Measurements from ENCODE around the gene IMPG1.

IMPG1 gene, protein sequence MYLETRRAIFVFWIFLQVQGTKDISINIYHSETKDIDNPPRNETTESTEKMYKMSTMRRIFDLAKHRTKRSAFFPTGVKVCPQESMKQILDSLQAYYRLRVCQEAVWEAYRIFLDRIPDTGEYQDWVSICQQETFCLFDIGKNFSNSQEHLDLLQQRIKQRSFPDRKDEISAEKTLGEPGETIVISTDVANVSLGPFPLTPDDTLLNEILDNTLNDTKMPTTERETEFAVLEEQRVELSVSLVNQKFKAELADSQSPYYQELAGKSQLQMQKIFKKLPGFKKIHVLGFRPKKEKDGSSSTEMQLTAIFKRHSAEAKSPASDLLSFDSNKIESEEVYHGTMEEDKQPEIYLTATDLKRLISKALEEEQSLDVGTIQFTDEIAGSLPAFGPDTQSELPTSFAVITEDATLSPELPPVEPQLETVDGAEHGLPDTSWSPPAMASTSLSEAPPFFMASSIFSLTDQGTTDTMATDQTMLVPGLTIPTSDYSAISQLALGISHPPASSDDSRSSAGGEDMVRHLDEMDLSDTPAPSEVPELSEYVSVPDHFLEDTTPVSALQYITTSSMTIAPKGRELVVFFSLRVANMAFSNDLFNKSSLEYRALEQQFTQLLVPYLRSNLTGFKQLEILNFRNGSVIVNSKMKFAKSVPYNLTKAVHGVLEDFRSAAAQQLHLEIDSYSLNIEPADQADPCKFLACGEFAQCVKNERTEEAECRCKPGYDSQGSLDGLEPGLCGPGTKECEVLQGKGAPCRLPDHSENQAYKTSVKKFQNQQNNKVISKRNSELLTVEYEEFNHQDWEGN

DNA sequence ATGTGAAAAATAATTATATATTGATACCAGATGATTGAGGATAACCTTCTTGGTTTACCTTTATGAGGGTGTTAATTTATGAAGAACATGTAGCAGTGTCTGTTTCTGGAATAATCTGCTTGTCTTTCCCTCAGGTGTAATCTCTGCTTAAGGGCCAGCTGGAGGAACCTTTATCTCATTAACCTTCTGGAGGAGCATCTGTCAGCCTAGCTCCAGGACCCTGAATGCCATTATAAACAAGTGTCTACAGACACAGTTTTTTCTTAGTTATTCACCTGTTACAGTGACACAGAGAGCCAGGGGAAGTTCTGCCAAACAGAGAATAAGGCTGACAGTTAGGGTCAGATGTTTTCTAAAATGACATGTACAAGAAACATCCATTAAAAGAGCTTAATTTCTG lies at the start of gene IMPG1:
Gene IMPG1, minus strand, starts transcription at position 101 of the 400 bp plus-strand sequence. CDS start 174 bp downstream, outside the sequence.
- no peak for DNase-seq (ENCODE audit: low read depth)

DNA sequence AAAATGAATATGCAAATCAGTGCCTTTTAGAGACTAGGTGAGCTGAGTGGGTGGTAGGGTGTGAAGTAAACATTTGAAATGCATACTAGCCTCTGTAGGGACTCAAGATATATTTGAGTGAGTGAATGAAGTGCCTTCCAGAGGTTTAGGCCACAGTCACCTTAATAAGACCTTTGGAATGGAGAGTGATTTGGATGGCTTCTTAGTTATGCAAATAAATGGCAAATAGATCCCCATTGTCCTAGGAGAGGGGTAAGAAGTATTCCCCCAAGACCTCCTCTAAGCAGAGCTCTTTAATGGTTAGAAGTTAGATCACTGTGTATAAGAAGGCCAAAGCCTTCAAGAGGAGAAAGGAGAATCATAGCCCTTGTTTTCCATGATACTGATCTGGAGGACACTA lies 47.8 kb upstream of the IMPG1 start:
- no peak for DNase-seq (ENCODE audit: low read depth)

- DNase-seq (ENCODE audit: low read depth): no peak
Observed at GRCh38 chr6:76073281-76073680, 819 bp upstream of the IMPG1 start.

GRCh38 chr6:76057469-76057868 lies 15.0 kb downstream of the IMPG1 start:
- no peak for DNase-seq (ENCODE audit: low read depth)

DNA sequence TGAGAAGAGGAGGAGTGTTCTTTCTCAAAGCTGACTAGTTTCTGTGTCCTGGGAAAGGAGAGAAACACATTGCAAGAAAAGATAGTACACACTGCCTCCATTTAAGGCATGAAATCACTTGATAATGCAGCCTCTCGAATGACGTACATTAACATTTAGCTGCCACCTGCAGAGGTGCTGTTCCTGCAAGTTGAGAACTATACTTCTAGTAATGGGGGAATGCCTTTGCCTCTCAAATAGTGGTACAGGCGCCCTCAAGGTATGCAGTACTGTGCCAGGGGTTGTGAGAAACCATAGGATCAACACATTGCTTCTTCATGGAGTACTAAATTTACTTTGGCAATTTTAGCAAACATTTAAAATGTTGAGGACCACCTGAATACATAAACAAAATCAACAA lies 20.1 kb downstream of the IMPG1 start:
- DNase-seq (ENCODE audit: low read depth): no peak

- DNase-seq (ENCODE audit: low read depth): no peak
Observed at GRCh38 chr6:76043690-76044089, 28.8 kb downstream of the IMPG1 start.

- no peak for DNase-seq (ENCODE audit: low read depth)
Observed at GRCh38 chr6:76035713-76036112, 36.7 kb downstream of the IMPG1 start.

- no peak for DNase-seq (ENCODE audit: low read depth)
Observed at GRCh38 chr6:76026101-76026500, 46.4 kb downstream of the IMPG1 start.

- DNase-seq (ENCODE audit: low read depth): no peak
Observed at GRCh38 chr6:76014626-76015530, 57.6 kb downstream of the IMPG1 start.

GRCh38 chr6:76004202-76004601 lies 68.3 kb downstream of the IMPG1 start:
- no peak for DNase-seq (ENCODE audit: low read depth)

DNA sequence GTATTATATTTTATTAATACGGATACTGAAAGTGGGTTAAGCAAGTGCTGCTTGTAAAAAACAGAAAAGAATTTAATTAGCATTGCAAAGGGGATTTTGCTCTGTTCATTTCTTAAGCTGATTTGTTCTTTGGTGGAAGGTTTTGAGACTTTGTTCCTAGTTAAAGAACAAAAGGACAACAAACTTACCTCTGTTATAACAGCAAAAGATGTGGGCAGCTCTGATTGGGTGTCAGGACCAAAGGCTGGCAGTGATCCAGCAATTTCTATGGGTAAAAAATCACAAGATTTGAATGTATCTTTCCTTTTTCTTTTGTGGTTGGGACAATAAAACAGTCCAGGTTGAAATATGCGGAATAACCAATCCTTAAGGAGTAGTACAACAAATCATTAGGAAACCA lies 68.8 kb downstream of the IMPG1 start:
- DNase-seq (ENCODE audit: low read depth): no peak

- no peak for DNase-seq (ENCODE audit: low read depth)
Observed at GRCh38 chr6:76003113-76003512, 69.3 kb downstream of the IMPG1 start.

DNA sequence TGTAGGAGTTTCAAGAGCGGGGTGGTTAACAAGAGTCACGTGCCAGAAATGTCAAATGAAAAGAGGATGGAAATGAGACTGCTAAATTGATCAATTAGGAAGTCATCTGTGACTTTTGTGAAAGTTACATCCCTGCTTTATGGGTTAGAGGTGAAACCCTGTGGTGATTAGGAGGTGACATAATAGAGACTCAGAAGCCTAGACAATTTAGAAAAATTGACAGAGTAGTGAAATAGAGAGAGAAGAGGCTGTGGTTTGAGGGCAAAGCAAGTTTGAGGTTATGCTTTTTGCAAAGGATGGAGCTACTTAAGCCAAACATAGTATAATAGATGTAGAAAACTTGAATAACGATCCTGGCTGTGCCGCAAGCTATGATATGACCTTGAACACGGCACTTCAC lies 71.8 kb downstream of the IMPG1 start:
- DNase-seq (ENCODE audit: low read depth): no peak

GRCh38 chr6:75997696-75998095 lies 74.8 kb downstream of the IMPG1 start:
- peak; percentile 17 for DNase-seq (ENCODE audit: low read depth)

DNA sequence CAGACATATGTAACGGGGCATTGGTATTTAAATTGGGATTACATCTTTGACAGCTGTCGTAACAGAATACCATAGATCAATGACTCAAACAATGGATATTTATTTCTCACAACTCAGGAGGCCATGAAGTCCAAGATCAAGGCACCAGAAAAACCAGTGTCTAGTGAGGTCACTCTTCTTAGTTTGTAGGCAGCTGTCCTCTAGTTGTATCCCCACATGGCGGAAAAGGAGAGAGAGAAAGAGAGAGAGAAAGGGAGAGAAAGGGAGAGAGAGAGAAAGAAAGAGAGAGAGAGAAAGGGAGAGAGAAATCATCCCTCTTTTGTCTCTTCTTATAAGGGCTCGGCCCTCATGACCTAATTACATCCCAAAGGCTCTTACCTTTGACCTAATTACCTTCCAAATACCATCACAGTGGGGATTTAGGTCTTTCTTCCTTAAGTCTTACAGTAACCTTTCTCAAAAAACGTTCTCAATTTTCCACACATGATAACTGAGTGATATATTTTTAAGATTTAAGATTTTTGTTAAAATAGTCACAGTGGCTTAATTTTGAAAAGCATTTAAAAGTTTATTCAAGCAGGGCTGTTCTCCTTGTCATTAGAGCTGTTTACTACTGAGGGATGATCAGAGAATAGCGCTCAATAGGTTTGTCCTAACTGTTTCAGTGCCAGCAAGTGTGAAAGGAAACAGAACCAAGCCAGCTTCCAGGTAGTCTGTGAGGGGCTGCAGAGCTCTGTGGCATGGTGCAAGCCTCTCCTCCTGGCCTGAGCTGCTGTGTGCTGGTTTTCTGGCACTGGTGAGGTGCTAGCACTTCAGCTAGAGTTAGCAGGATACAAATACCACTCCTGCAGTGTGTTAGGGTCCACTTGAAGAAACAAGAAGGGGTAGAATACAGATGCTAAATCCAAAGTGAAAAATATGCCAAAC lies 79.0 kb downstream of the IMPG1 start:
- DNase-seq (ENCODE audit: low read depth): no peak

- no peak for DNase-seq (ENCODE audit: low read depth)
Observed at GRCh38 chr6:75991941-75992340, 80.5 kb downstream of the IMPG1 start.

GRCh38 chr6:75986935-75987334 lies 85.5 kb downstream of the IMPG1 start:
- no peak for DNase-seq (ENCODE audit: low read depth)

DNA sequence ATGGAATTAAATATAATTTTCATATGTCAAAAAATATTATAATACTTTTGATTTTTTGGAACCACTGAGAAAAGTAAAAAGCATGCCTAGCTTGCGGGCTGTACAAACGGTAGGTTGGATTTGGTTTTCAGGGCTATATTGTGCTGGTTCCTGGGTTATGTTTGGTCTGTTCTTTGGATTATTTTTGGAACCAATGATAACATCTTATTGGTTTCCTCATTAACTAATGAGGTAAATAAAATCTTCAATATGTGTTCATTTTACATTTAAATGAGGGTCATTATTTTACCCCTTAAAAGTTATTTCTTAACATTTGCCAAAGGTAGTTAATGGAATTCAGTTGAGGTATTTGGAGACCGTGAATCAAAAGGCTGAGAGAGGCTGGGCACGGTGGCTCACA lies 96.6 kb downstream of the IMPG1 start:
- DNase-seq (ENCODE audit: low read depth): no peak

- DNase-seq (ENCODE audit: low read depth): no peak
Observed at GRCh38 chr6:75970093-75970492, 102.4 kb downstream of the IMPG1 start.

GRCh38 chr6:75968143-75968542 lies 104.3 kb downstream of the IMPG1 start:
- no peak for DNase-seq (ENCODE audit: low read depth)

DNA sequence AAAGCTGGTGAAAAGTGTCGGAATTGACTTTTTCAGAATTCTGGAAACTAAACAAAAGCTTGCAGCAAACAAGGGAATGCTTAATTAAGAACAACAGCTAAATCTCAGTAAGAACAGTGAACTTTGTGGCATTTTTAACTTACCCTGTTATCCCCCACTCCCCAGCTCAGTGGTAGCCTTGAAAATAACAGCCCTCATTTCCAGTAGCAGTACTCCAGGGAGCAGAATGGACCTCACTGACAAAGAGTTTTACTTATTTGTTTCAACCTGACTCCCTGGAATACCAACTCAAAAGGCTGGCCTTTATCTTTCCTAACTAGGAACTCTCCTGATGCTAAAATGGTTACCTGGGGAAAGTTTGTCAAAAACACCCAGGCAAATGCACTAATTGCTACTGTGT lies 108.9 kb downstream of the IMPG1 start:
- no peak for DNase-seq (ENCODE audit: low read depth)
